ENCODE data around the gene MAGED1.
A peak's percentile ranks its signal among the peaks of the same experiment; 100 is the strongest.

MAGED1 gene

GRCh38 chrX:51892921-51893745 is at the start of gene MAGED1:
TSS of gene MAGED1 (plus strand) at chrX:51893623. CDS start at chrX:51894305, 682 bp downstream.
- Histone ChIP-seq H3K9ac (ENCODE audit: low read length) (peak within 1 kb of the TSS; percentile 92), H3K4me3 (ENCODE audit: low read length) (peak within 1 kb of the TSS; percentile 71), H3K27me3 (ENCODE audit: control insufficient read depth, insufficient read depth, low read length) (no peaks in the 10 kb centered on the region), H3K36me3 (ENCODE audit: control insufficient read depth, insufficient read depth, low read length) (no peaks in the 10 kb centered on the region), H3K9me3 (ENCODE audit: control insufficient read depth, low read length) (no peaks in the 10 kb centered on the region), H3K4me1 (ENCODE audit: control insufficient read depth, insufficient read depth, low read length) (peaks cover 9% of the 10 kb centered on the region)

- no peaks in the 10 kb centered on the region for H3K4me1 ChIP-seq (ENCODE audit: control insufficient read depth, insufficient read depth, low read length)
- H3K9me3 ChIP-seq (ENCODE audit: control insufficient read depth, low read length): no peaks in the 10 kb centered on the region
- no peak overlapping the region for H3K4me3 ChIP-seq (ENCODE audit: low read length)
- H3K36me3 ChIP-seq (ENCODE audit: control insufficient read depth, insufficient read depth, low read length): no peaks in the 10 kb centered on the region
- no peaks in the 10 kb centered on the region for H3K27me3 ChIP-seq (ENCODE audit: control insufficient read depth, insufficient read depth, low read length)
- H3K9ac ChIP-seq (ENCODE audit: low read length): no peak overlapping the region
These were observed 46.0 kb upstream of the MAGED1 start for GRCh38 chrX:51847463-51847862.

GRCh38 chrX:51851507-51852085 is 41.8 kb upstream of the MAGED1 start:
- Histone ChIP-seq H3K27me3 (ENCODE audit: control insufficient read depth, insufficient read depth, low read length) (no peaks in the 10 kb centered on the region), H3K9me3 (ENCODE audit: control insufficient read depth, low read length) (no peaks in the 10 kb centered on the region), H3K9ac (ENCODE audit: low read length) (no peak overlapping the region), H3K4me1 (ENCODE audit: control insufficient read depth, insufficient read depth, low read length) (no peaks in the 10 kb centered on the region), H3K4me3 (ENCODE audit: low read length) (no peak overlapping the region), H3K36me3 (ENCODE audit: control insufficient read depth, insufficient read depth, low read length) (no peaks in the 10 kb centered on the region)

GRCh38 chrX:51852096-51852495 is 41.3 kb upstream of the MAGED1 start:
- Histone ChIP-seq H3K36me3 (ENCODE audit: control insufficient read depth, insufficient read depth, low read length) (no peaks in the 10 kb centered on the region), H3K4me3 (ENCODE audit: low read length) (no peak overlapping the region), H3K9ac (ENCODE audit: low read length) (no peak overlapping the region), H3K9me3 (ENCODE audit: control insufficient read depth, low read length) (no peaks in the 10 kb centered on the region), H3K4me1 (ENCODE audit: control insufficient read depth, insufficient read depth, low read length) (no peaks in the 10 kb centered on the region), H3K27me3 (ENCODE audit: control insufficient read depth, insufficient read depth, low read length) (no peaks in the 10 kb centered on the region)

GRCh38 chrX:51852621-51853020 is 40.8 kb upstream of the MAGED1 start:
- Histone ChIP-seq H3K9ac (ENCODE audit: low read length) (no peak overlapping the region), H3K27me3 (ENCODE audit: control insufficient read depth, insufficient read depth, low read length) (no peaks in the 10 kb centered on the region), H3K4me3 (ENCODE audit: low read length) (no peak overlapping the region), H3K36me3 (ENCODE audit: control insufficient read depth, insufficient read depth, low read length) (no peaks in the 10 kb centered on the region), H3K4me1 (ENCODE audit: control insufficient read depth, insufficient read depth, low read length) (no peaks in the 10 kb centered on the region), H3K9me3 (ENCODE audit: control insufficient read depth, low read length) (no peaks in the 10 kb centered on the region)

- H3K27me3 ChIP-seq (ENCODE audit: control insufficient read depth, insufficient read depth, low read length): no peaks in the 10 kb centered on the region
These were observed 40.2 kb upstream of the MAGED1 start for GRCh38 chrX:51853251-51853650.

GRCh38 chrX:51855698-51856097 is 37.7 kb upstream of the MAGED1 start:
- H3K27me3 ChIP-seq (ENCODE audit: control insufficient read depth, insufficient read depth, low read length): no peaks in the 10 kb centered on the region
- no peaks in the 10 kb centered on the region for H3K4me1 ChIP-seq (ENCODE audit: control insufficient read depth, insufficient read depth, low read length)
- H3K9ac ChIP-seq (ENCODE audit: low read length): no peak overlapping the region
- no peaks in the 10 kb centered on the region for H3K9me3 ChIP-seq (ENCODE audit: control insufficient read depth, low read length)
- H3K4me3 ChIP-seq (ENCODE audit: low read length): no peak overlapping the region
- no peaks in the 10 kb centered on the region for H3K36me3 ChIP-seq (ENCODE audit: control insufficient read depth, insufficient read depth, low read length)

More at GRCh38 chrX:51853251-51853650, 40.2 kb upstream of the MAGED1 start:
- no peaks in the 10 kb centered on the region for H3K4me1 ChIP-seq (ENCODE audit: control insufficient read depth, insufficient read depth, low read length)
- H3K36me3 ChIP-seq (ENCODE audit: control insufficient read depth, insufficient read depth, low read length): no peaks in the 10 kb centered on the region
- H3K4me3 ChIP-seq (ENCODE audit: low read length): no peak overlapping the region
- H3K9me3 ChIP-seq (ENCODE audit: control insufficient read depth, low read length): no peaks in the 10 kb centered on the region
- H3K9ac ChIP-seq (ENCODE audit: low read length): no peak overlapping the region

- no peak overlapping the region for H3K9ac ChIP-seq (ENCODE audit: low read length)
- no peak overlapping the region for H3K4me3 ChIP-seq (ENCODE audit: low read length)
- no peaks in the 10 kb centered on the region for H3K27me3 ChIP-seq (ENCODE audit: control insufficient read depth, insufficient read depth, low read length)
- no peaks in the 10 kb centered on the region for H3K36me3 ChIP-seq (ENCODE audit: control insufficient read depth, insufficient read depth, low read length)
- H3K9me3 ChIP-seq (ENCODE audit: control insufficient read depth, low read length): no peaks in the 10 kb centered on the region
- H3K4me1 ChIP-seq (ENCODE audit: control insufficient read depth, insufficient read depth, low read length): no peaks in the 10 kb centered on the region
These were observed 36.2 kb upstream of the MAGED1 start for GRCh38 chrX:51857159-51857733.

GRCh38 chrX:51860679-51861078 is 32.7 kb upstream of the MAGED1 start:
- Histone ChIP-seq H3K9me3 (ENCODE audit: control insufficient read depth, low read length) (no peaks in the 10 kb centered on the region), H3K4me3 (ENCODE audit: low read length) (no peak overlapping the region), H3K9ac (ENCODE audit: low read length) (no peak overlapping the region), H3K36me3 (ENCODE audit: control insufficient read depth, insufficient read depth, low read length) (no peaks in the 10 kb centered on the region), H3K4me1 (ENCODE audit: control insufficient read depth, insufficient read depth, low read length) (no peaks in the 10 kb centered on the region), H3K27me3 (ENCODE audit: control insufficient read depth, insufficient read depth, low read length) (no peaks in the 10 kb centered on the region)

- Histone ChIP-seq H3K4me1 (ENCODE audit: control insufficient read depth, insufficient read depth, low read length) (no peaks in the 10 kb centered on the region), H3K4me3 (ENCODE audit: low read length) (no peak overlapping the region), H3K9me3 (ENCODE audit: control insufficient read depth, low read length) (no peaks in the 10 kb centered on the region), H3K9ac (ENCODE audit: low read length) (no peak overlapping the region), H3K36me3 (ENCODE audit: control insufficient read depth, insufficient read depth, low read length) (no peaks in the 10 kb centered on the region), H3K27me3 (ENCODE audit: control insufficient read depth, insufficient read depth, low read length) (no peaks in the 10 kb centered on the region)
These were observed 30.5 kb upstream of the MAGED1 start for GRCh38 chrX:51862920-51863319.

GRCh38 chrX:51866210-51866609 is 27.2 kb upstream of the MAGED1 start:
- no peaks in the 10 kb centered on the region for H3K36me3 ChIP-seq (ENCODE audit: control insufficient read depth, insufficient read depth, low read length)
- H3K27me3 ChIP-seq (ENCODE audit: control insufficient read depth, insufficient read depth, low read length): no peaks in the 10 kb centered on the region
- H3K4me3 ChIP-seq (ENCODE audit: low read length): no peak overlapping the region
- H3K4me1 ChIP-seq (ENCODE audit: control insufficient read depth, insufficient read depth, low read length): no peaks in the 10 kb centered on the region
- no peaks in the 10 kb centered on the region for H3K9me3 ChIP-seq (ENCODE audit: control insufficient read depth, low read length)
- no peak overlapping the region for H3K9ac ChIP-seq (ENCODE audit: low read length)

- Histone ChIP-seq H3K4me3 (ENCODE audit: low read length) (no peak overlapping the region), H3K27me3 (ENCODE audit: control insufficient read depth, insufficient read depth, low read length) (no peaks in the 10 kb centered on the region), H3K36me3 (ENCODE audit: control insufficient read depth, insufficient read depth, low read length) (no peaks in the 10 kb centered on the region), H3K9me3 (ENCODE audit: control insufficient read depth, low read length) (no peaks in the 10 kb centered on the region), H3K4me1 (ENCODE audit: control insufficient read depth, insufficient read depth, low read length) (no peaks in the 10 kb centered on the region), H3K9ac (ENCODE audit: low read length) (no peak overlapping the region)
These were observed 25.8 kb upstream of the MAGED1 start for GRCh38 chrX:51867626-51868025.

Data from mucosa of stomach (tissue), 1 donor.